Measurements from ENCODE around the gene BBS1.

- TF ChIP-seq CTCF (conservative IDR thresholded peaks at IDR 0.05) (peak; percentile 54), EZH2 (IDR thresholded peaks at IDR 0.05; ENCODE audit: low read depth) (no peak)
Observed at GRCh38 chr11:66495401-66495854, 15.0 kb upstream of the BBS1 start.

Measured in PC-9 (cell line).